GM06990 (cell line): ENCODE data around the gene POLG2.

Source experiments
- DNase-seq: peaks from one replicate; pipeline ENCODE4 v3.0.0-alpha.2; 2011; ENCODE audit not compliant: insufficient read length; ENCODE audit errors: extremely low read depth
- H3K27me3 ChIP-seq: replicated peaks from 2 replicates; pipeline ENCODE4 v1.6.0; 2011; ENCODE audit warnings: low read length; ENCODE audit not compliant: control insufficient read depth, insufficient read depth
- H3K36me3 ChIP-seq: 2 replicates; pipeline ENCODE4 v1.5.1; 2011; ENCODE audit warnings: low read length; ENCODE audit not compliant: control insufficient read depth, insufficient read depth
- H3K4me3 ChIP-seq: replicated peaks from 2 replicates; pipeline ENCODE4 v1.5.1; 2011; ENCODE audit warnings: low read depth, mild to moderate bottlenecking, control low read depth, low read length
- TF ChIP-seq, protein P1 (sequence below): IDR thresholded peaks from 2 replicates; pipeline ENCODE4 v1.5.1; 2011; ENCODE audit warnings: low read length, control low read depth, mild to moderate bottlenecking, inconsistent platforms; ENCODE audit not compliant: insufficient read depth, poor library complexity, severe bottlenecking

The POLG2 gene

DNA sequence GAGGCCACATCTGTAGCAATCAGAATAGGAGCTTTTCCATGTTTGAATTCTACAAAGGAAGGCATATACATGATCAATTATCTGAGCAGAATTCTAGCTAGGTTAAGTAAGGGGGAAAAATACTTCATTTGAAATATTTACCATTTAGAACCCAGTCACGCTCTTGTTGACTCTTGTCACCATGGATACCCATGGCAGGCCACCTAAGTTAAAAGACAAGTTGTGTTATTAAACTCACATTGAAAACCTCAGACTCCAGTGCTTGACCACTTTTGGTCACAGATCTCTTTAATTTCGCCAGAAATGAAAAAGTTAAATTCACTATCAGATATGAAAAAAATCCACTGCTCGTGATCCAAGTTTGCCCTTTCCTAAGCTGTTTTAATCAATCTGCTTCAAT is 5.2 kb upstream of the POLG2 start:
- H3K36me3 ChIP-seq = peaks cover 32% of the 10 kb centered on the region
- H3K4me3 ChIP-seq = no peak overlapping the region
- TF ChIP-seq, protein P1, sequence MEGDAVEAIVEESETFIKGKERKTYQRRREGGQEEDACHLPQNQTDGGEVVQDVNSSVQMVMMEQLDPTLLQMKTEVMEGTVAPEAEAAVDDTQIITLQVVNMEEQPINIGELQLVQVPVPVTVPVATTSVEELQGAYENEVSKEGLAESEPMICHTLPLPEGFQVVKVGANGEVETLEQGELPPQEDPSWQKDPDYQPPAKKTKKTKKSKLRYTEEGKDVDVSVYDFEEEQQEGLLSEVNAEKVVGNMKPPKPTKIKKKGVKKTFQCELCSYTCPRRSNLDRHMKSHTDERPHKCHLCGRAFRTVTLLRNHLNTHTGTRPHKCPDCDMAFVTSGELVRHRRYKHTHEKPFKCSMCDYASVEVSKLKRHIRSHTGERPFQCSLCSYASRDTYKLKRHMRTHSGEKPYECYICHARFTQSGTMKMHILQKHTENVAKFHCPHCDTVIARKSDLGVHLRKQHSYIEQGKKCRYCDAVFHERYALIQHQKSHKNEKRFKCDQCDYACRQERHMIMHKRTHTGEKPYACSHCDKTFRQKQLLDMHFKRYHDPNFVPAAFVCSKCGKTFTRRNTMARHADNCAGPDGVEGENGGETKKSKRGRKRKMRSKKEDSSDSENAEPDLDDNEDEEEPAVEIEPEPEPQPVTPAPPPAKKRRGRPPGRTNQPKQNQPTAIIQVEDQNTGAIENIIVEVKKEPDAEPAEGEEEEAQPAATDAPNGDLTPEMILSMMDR = no peak
- no peak for DNase-seq
- H3K27me3 ChIP-seq = no peaks in the 10 kb centered on the region

DNA sequence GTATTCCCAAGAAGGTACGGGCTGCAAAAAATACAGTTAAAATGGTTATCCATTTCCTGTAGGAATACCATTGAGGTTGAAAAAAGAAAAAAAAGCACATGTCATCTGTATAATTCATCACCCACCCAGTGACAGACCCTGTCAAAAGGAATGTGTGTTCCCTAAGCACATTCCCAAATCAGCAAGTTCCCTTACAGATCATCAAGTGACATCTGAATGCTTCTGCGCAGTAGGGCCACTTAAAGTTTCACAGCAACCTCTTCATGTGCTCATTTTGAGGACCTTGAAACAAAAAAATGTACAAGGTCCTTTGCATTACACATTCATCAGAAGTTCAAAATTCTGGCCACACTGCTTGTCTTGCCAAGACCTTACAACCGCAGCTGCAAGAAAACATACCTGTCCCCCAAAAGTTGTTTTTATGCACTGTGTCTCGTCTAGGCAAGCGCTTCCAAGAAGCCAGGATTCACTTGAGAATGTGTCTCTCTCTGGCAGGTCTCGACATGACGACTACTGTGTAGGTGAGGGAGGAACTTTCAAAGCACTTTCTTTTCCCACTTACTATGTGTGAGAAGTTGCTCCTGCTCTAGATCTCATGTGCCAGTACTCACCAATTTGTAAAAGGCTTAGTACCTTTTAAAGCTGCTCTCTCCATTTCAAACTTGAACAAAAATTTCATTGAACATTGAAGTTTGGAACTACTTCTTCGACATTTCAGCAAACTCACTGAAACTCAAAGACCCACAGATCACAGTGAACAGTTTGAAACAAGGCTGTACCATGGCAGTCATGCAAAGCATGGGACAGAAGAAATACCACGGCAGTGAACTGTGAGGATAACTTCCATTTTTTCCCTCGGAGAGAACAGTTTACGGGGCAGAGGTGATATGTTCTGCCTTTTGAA is 4.3 kb upstream of the POLG2 start:
- TF ChIP-seq, protein P1 = no peak
- DNase-seq = no peak
- no peak overlapping the region for H3K4me3 ChIP-seq
- peaks cover 32% of the 10 kb centered on the region for H3K36me3 ChIP-seq
- H3K27me3 ChIP-seq = no peaks in the 10 kb centered on the region

GRCh38 chr17:64500487-64500859 is 3.6 kb upstream of the POLG2 start:
- peaks cover 32% of the 10 kb centered on the region for H3K36me3 ChIP-seq
- no peak for DNase-seq
- TF ChIP-seq, protein P1 = no peak
- H3K27me3 ChIP-seq = no peaks in the 10 kb centered on the region
- no peak overlapping the region for H3K4me3 ChIP-seq

DNA sequence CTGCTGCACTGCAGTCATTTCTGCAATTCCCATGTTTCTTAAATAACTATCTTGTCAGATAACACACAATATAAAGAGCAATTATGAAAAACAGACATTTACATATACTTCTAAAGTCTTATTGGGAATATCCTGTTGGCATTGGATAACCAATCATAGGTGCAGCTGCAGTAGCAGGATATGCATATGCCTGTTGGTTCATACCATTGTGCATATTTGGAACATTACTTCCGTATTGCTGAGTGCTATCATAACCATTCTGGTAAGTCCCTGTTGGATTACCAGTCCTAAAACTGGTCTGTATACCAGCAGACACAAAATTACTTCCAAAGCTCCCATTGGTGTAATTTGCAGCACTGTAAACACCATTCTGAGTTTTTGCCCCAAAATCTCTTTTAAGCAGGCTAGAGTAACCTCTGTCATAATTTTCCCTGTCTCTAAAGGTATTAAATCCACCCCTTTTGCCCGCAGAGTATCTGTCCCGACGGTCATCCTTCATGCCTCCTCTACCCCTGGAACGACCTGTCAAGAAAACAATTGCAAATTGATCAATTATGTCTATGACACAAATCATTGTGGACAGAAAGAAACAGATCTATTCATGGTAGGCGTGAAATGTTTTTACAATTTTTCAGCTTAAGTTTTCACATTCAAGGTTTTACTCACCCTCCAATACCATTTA is 3.1 kb upstream of the POLG2 start:
- H3K27me3 ChIP-seq = no peaks in the 10 kb centered on the region
- TF ChIP-seq, protein P1 = no peak
- no peak for DNase-seq
- H3K36me3 ChIP-seq = peaks cover 32% of the 10 kb centered on the region
- H3K4me3 ChIP-seq = no peak overlapping the region

- DNase-seq = no peak
- Histone ChIP-seq H3K36me3 (peaks cover 29% of the 10 kb centered on the region), H3K4me3 (no peak overlapping the region), H3K27me3 (no peaks in the 10 kb centered on the region)
- TF ChIP-seq, protein P1 = no peak
These were observed 1.7 kb upstream of the POLG2 start for GRCh38 chr17:64498308-64499203.
